ENCODE data around the gene AGT. TPM values are rescaled to one million over a fixed set of nuclear protein-coding genes. Genes with fewer than 3 reads are reported as not detected.

AGT gene
- polyA plus RNA-seq, 1 donor (not counting 4 experiments of a cell fraction or from before 2014, with no cell fraction given), result not detected

GRCh38 chr1:230746617-230747016 lies 32.7 kb upstream of the AGT start:
- no peak overlapping the region for H3K9ac ChIP-seq (ENCODE audit: control insufficient read depth, extremely low read depth, insufficient read depth, low read length)
- H3K4me1 ChIP-seq (ENCODE audit: control insufficient read depth, extremely low read depth, insufficient read depth, low read length), result no peaks in the 10 kb centered on the region
- TF ChIP-seq CTCF (optimal IDR thresholded peaks at IDR 0.05 in 1 of 3, IDR thresholded peaks at IDR 0.05 in 1 of 3, conservative IDR thresholded peaks at IDR 0.05 in 1 of 3; ENCODE audit: extremely low read depth in 1 of 3, insufficient read depth in 2 of 3, low read length in 3 of 3), result no peak
- no peak for TF ChIP-seq EZH2 (IDR thresholded peaks at IDR 0.05; ENCODE audit: low read length)
- no peak overlapping the region for H3K4me2 ChIP-seq (ENCODE audit: control insufficient read depth, extremely low read depth, insufficient read depth, low read depth, low read length)
- H2AFZ ChIP-seq (ENCODE audit: control insufficient read depth, low read length), result no peak overlapping the region
- DNase-seq (ENCODE audit: low read depth, low spot score), result no peak
- H3K9me1 ChIP-seq (ENCODE audit: control insufficient read depth, extremely low read depth, insufficient read depth, low read length), result no peaks in the 10 kb centered on the region
- H3K27ac ChIP-seq (ENCODE audit: control insufficient read depth, insufficient read depth, low read length), result no peak overlapping the region
- no peaks in the 10 kb centered on the region for H3K9me3 ChIP-seq (ENCODE audit: control insufficient read depth, low read depth, low read length)
- H4K20me1 ChIP-seq (ENCODE audit: control insufficient read depth, extremely low read depth, insufficient read depth, low read length), result no peaks in the 10 kb centered on the region
- H3K27me3 ChIP-seq (ENCODE audit: control insufficient read depth, extremely low read depth, insufficient read depth, low read length), result peaks cover 4% of the 10 kb centered on the region
- no peak for FAIRE-seq
- dilution Hi-C loops (cut with MboI; ENCODE audit: extremely low pct_ligation_motif_present, low sequenced_read_pairs), result no loop called here
- no peaks in the 10 kb centered on the region for H3K79me2 ChIP-seq (ENCODE audit: control insufficient read depth, insufficient read depth, low read length)
- H3K36me3 ChIP-seq (ENCODE audit: control insufficient read depth in 2 of 2, extremely low read depth in 1 of 2, insufficient read depth in 2 of 2, low read length in 2 of 2), result no peaks in the 10 kb centered on the region
- no peak overlapping the region for H3K4me3 ChIP-seq (ENCODE audit: control insufficient read depth in 2 of 3, extremely low read depth in 1 of 3, insufficient read depth in 2 of 3, low read depth in 1 of 3, low read length in 3 of 3)

GRCh38 chr1:230745071-230745470 lies 31.1 kb upstream of the AGT start:
- dilution Hi-C loops (cut with MboI; ENCODE audit: extremely low pct_ligation_motif_present, low sequenced_read_pairs), result no loop called here
- H3K9me3 ChIP-seq (ENCODE audit: control insufficient read depth, low read depth, low read length), result no peaks in the 10 kb centered on the region

More at GRCh38 chr1:230745071-230745470, 31.1 kb upstream of the AGT start:
- no peak for TF ChIP-seq EZH2 (IDR thresholded peaks at IDR 0.05; ENCODE audit: low read length)
- TF ChIP-seq CTCF (optimal IDR thresholded peaks at IDR 0.05 in 1 of 3, IDR thresholded peaks at IDR 0.05 in 1 of 3, conservative IDR thresholded peaks at IDR 0.05 in 1 of 3; ENCODE audit: extremely low read depth in 1 of 3, insufficient read depth in 2 of 3, low read length in 3 of 3), result no peak
- no peak for DNase-seq (ENCODE audit: low read depth, low spot score)
- Histone ChIP-seq H3K9me1 (ENCODE audit: control insufficient read depth, extremely low read depth, insufficient read depth, low read length) (no peaks in the 10 kb centered on the region), H3K36me3 (ENCODE audit: control insufficient read depth in 2 of 2, extremely low read depth in 1 of 2, insufficient read depth in 2 of 2, low read length in 2 of 2) (no peaks in the 10 kb centered on the region), H3K79me2 (ENCODE audit: control insufficient read depth, insufficient read depth, low read length) (no peaks in the 10 kb centered on the region), H3K4me2 (ENCODE audit: control insufficient read depth, extremely low read depth, insufficient read depth, low read depth, low read length) (no peak overlapping the region), H3K27me3 (ENCODE audit: control insufficient read depth, extremely low read depth, insufficient read depth, low read length) (peaks cover 4% of the 10 kb centered on the region), H3K9ac (ENCODE audit: control insufficient read depth, extremely low read depth, insufficient read depth, low read length) (no peak overlapping the region), H4K20me1 (ENCODE audit: control insufficient read depth, extremely low read depth, insufficient read depth, low read length) (no peaks in the 10 kb centered on the region), H3K4me3 (ENCODE audit: control insufficient read depth in 2 of 3, extremely low read depth in 1 of 3, insufficient read depth in 2 of 3, low read depth in 1 of 3, low read length in 3 of 3) (no peak overlapping the region), H2AFZ (ENCODE audit: control insufficient read depth, low read length) (no peak overlapping the region), H3K4me1 (ENCODE audit: control insufficient read depth, extremely low read depth, insufficient read depth, low read length) (no peaks in the 10 kb centered on the region), H3K27ac (ENCODE audit: control insufficient read depth, insufficient read depth, low read length) (no peak overlapping the region)
- FAIRE-seq, result no peak
